ENCODE measurements around the gene CMPK2.
A peak's percentile ranks its signal among the peaks of the same experiment; 100 is the strongest.
"Not testable (repeated sequence)": the region's sequence is repeated elsewhere in the genome, so short reads cannot be mapped to it uniquely, and the experiment has no call there.

The CMPK2 gene

GRCh38 chr2:6865346-6866274 is at the start of gene CMPK2:
Gene CMPK2, minus strand, starts transcription at chr2:6865907. Its CDS starts 211 bp downstream, at chr2:6865696.
- DNase-seq (ENCODE audit: low spot score), result peak; percentile 68

GRCh38 chr2:6915399-6915798 is 49.7 kb upstream of the CMPK2 start:
- DNase-seq (ENCODE audit: low spot score), result no peak

GRCh38 chr2:6914828-6915227 is 49.1 kb upstream of the CMPK2 start:
- DNase-seq (ENCODE audit: low spot score), result no peak

GRCh38 chr2:6913415-6914157 is 47.9 kb upstream of the CMPK2 start:
- DNase-seq (ENCODE audit: low spot score), result no peak

GRCh38 chr2:6911721-6912120 is 46.0 kb upstream of the CMPK2 start:
- DNase-seq (ENCODE audit: low spot score), result no peak

- no peak for DNase-seq (ENCODE audit: low spot score)
Measured at GRCh38 chr2:6909431-6910385, 44.0 kb upstream of the CMPK2 start.

- DNase-seq (ENCODE audit: low spot score), result no peak
Measured at GRCh38 chr2:6908291-6908690, 42.6 kb upstream of the CMPK2 start.

- DNase-seq (ENCODE audit: low spot score), result no peak
Measured at GRCh38 chr2:6906165-6906741, 40.5 kb upstream of the CMPK2 start.

- DNase-seq (ENCODE audit: low spot score), result no peak
Measured at GRCh38 chr2:6905668-6906067, 40.0 kb upstream of the CMPK2 start.

- DNase-seq (ENCODE audit: low spot score), result not testable (repeated sequence)
Measured at GRCh38 chr2:6902581-6902980, 36.9 kb upstream of the CMPK2 start.

- DNase-seq (ENCODE audit: low spot score), result no peak
Measured at GRCh38 chr2:6896930-6897759, 31.4 kb upstream of the CMPK2 start.

GRCh38 chr2:6893876-6894482 is 28.3 kb upstream of the CMPK2 start:
- DNase-seq (ENCODE audit: low spot score), result no peak

GRCh38 chr2:6888724-6889123 is 23.0 kb upstream of the CMPK2 start:
- DNase-seq (ENCODE audit: low spot score), result no peak

GRCh38 chr2:6887751-6888192 is 22.1 kb upstream of the CMPK2 start:
- DNase-seq (ENCODE audit: low spot score), result no peak

- DNase-seq (ENCODE audit: low spot score), result no peak
Measured at GRCh38 chr2:6885968-6886367, 20.3 kb upstream of the CMPK2 start.

GRCh38 chr2:6885551-6885950 is 19.8 kb upstream of the CMPK2 start:
- DNase-seq (ENCODE audit: low spot score), result no peak

- no peak for DNase-seq (ENCODE audit: low spot score)
Measured at GRCh38 chr2:6883448-6884122, 17.9 kb upstream of the CMPK2 start.

- no peak for DNase-seq (ENCODE audit: low spot score)
Measured at GRCh38 chr2:6881516-6881915, 15.8 kb upstream of the CMPK2 start.

- DNase-seq (ENCODE audit: low spot score), result no peak
Measured at GRCh38 chr2:6881046-6881445, 15.3 kb upstream of the CMPK2 start.
